SK-N-SH treated with all-trans-retinoic acid at 6 μM for 48 hours (cell line): ENCODE measurements around the gene ARF1.

Source experiments
- ATAC-seq: fragments of 200-7000 bp; cut with Tn5 transposase; 3 replicates; pipeline ENCODE4 v1.9.1; 2020; ENCODE audit warnings: mild to moderate bottlenecking, moderate library complexity
- ARNTL ChIP-seq: fragments of 450-650 bp; formaldehyde crosslinking; IDR thresholded peaks from 2 replicates; pipeline ENCODE4 v1.5.0; 2020; ENCODE audit warnings: low read depth, mild to moderate bottlenecking, moderate library complexity, borderline replicate concordance
- BACH2 ChIP-seq: fragments of 250-450 bp; sonication (Bioruptor Pico); IDR thresholded peaks from 2 replicates; pipeline ENCODE4 v1.9.0; 2021; ENCODE audit warnings: mild to moderate bottlenecking, borderline replicate concordance
- CSDC2 ChIP-seq: fragments of 250-450 bp; sonication (Bioruptor Pico); IDR thresholded peaks from 2 replicates; pipeline ENCODE4 v1.5.0; 2020; ENCODE audit warnings: mild to moderate bottlenecking, moderate library complexity
- GLIS3 ChIP-seq: fragments of 250-450 bp; sonication (Bioruptor Pico); IDR thresholded peaks from 2 replicates; pipeline ENCODE4 v1.5.0; 2020; ENCODE audit warnings: mild to moderate bottlenecking, moderate library complexity
- OSR1 ChIP-seq: fragments of 250-450 bp; sonication (Bioruptor Pico); IDR thresholded peaks from 2 replicates; pipeline ENCODE4 v1.8.0; 2022; ENCODE audit warnings: moderate library complexity, mild to moderate bottlenecking, inconsistent platforms
- PPARA ChIP-seq: fragments of 250-450 bp; sonication (Bioruptor Pico); IDR thresholded peaks from 2 replicates; pipeline ENCODE4 v1.5.0; 2020; ENCODE audit warnings: mild to moderate bottlenecking, borderline replicate concordance
- RARB ChIP-seq: fragments of 250-450 bp; sonication (Bioruptor Pico); IDR thresholded peaks from 2 replicates; pipeline ENCODE4 v1.8.0; 2021; ENCODE audit warnings: mild to moderate bottlenecking, moderate library complexity
- SNAI2 ChIP-seq: fragments of 250-450 bp; sonication (Bioruptor Pico); IDR thresholded peaks from 2 replicates; pipeline ENCODE4 v1.5.0; 2020; ENCODE audit warnings: mild to moderate bottlenecking, moderate library complexity
- TCF4 ChIP-seq: fragments of 250-450 bp; sonication (Bioruptor Pico); IDR thresholded peaks from 2 replicates; pipeline ENCODE4 v1.8.0; 2021; ENCODE audit warnings: mild to moderate bottlenecking, moderate library complexity, borderline replicate concordance
- TOX ChIP-seq: fragments of 250-450 bp; sonication (Bioruptor Pico); IDR thresholded peaks from 2 replicates; pipeline ENCODE4 v1.8.0; 2021; ENCODE audit warnings: mild to moderate bottlenecking, moderate library complexity, borderline replicate concordance
- ZC3H10 ChIP-seq: fragments of 250-450 bp; sonication (Bioruptor Pico); IDR thresholded peaks from 2 replicates; pipeline ENCODE4 v1.5.1; 2021; ENCODE audit warnings: mild to moderate bottlenecking, moderate library complexity
- ZNF565 ChIP-seq: fragments of 450-650 bp; formaldehyde crosslinking; conservative IDR thresholded peaks from 2 replicates; pipeline ENCODE4 v1.5.0; 2020; ENCODE audit warnings: low read depth, mild to moderate bottlenecking, moderate library complexity
- TF ChIP-seq, protein P1 (sequence below): fragments of 250-450 bp; sonication (Bioruptor Pico); IDR thresholded peaks from 2 replicates; pipeline ENCODE4 v1.8.0; 2021; ENCODE audit warnings: low read depth, mild to moderate bottlenecking, moderate library complexity, borderline replicate concordance
- TF ChIP-seq, protein P2 (sequence below): fragments of 250-450 bp; sonication (Bioruptor Pico); IDR thresholded peaks from 2 replicates; pipeline ENCODE4 v1.8.0; 2020; ENCODE audit warnings: mild to moderate bottlenecking, moderate library complexity, borderline replicate concordance
- TF ChIP-seq, protein P3 (sequence below): fragments of 250-450 bp; sonication (Bioruptor Pico); IDR thresholded peaks from 2 replicates; pipeline ENCODE4 v1.5.1; 2020; ENCODE audit warnings: low read depth, mild to moderate bottlenecking, moderate library complexity

The ARF1 gene

DNA sequence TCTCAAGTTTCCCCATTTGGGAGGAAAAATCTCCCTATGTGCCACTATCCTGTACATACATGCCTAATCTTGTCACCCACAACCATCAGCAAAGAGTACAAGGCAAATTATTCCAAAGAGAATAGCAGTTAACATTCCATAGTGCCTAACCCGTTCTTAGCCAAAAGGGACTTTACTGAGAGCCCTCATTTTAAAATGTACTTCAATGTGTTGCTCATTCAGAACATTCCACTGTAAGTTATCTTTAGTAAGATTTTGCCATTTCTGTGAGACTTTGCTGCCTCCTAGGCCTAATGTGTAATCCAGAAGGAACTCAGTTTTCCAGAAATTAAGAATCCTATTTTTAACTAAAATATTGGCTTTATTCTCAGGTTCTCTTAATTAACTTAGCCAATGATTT is 37.8 kb downstream of the ARF1 start:
- TF ChIP-seq TCF4 (no peak), GLIS3 (CRISPR knock-in tag) (no peak), SNAI2 (CRISPR knock-in tag) (no peak)
- TF ChIP-seq, protein P1, sequence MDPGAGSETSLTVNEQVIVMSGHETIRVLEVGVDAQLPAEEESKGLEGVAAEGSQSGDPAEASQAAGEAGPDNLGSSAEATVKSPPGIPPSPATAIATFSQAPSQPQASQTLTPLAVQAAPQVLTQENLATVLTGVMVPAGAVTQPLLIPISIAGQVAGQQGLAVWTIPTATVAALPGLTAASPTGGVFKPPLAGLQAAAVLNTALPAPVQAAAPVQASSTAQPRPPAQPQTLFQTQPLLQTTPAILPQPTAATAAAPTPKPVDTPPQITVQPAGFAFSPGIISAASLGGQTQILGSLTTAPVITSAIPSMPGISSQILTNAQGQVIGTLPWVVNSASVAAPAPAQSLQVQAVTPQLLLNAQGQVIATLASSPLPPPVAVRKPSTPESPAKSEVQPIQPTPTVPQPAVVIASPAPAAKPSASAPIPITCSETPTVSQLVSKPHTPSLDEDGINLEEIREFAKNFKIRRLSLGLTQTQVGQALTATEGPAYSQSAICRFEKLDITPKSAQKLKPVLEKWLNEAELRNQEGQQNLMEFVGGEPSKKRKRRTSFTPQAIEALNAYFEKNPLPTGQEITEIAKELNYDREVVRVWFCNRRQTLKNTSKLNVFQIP (CRISPR knock-in tag) = no peak
- TF ChIP-seq, protein P2, sequence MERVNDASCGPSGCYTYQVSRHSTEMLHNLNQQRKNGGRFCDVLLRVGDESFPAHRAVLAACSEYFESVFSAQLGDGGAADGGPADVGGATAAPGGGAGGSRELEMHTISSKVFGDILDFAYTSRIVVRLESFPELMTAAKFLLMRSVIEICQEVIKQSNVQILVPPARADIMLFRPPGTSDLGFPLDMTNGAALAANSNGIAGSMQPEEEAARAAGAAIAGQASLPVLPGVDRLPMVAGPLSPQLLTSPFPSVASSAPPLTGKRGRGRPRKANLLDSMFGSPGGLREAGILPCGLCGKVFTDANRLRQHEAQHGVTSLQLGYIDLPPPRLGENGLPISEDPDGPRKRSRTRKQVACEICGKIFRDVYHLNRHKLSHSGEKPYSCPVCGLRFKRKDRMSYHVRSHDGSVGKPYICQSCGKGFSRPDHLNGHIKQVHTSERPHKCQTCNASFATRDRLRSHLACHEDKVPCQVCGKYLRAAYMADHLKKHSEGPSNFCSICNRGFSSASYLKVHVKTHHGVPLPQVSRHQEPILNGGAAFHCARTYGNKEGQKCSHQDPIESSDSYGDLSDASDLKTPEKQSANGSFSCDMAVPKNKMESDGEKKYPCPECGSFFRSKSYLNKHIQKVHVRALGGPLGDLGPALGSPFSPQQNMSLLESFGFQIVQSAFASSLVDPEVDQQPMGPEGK (CRISPR knock-in tag) = no peak
- TF ChIP-seq, all 23 proteins: peak for 0
- ATAC-seq = no peak

DNA sequence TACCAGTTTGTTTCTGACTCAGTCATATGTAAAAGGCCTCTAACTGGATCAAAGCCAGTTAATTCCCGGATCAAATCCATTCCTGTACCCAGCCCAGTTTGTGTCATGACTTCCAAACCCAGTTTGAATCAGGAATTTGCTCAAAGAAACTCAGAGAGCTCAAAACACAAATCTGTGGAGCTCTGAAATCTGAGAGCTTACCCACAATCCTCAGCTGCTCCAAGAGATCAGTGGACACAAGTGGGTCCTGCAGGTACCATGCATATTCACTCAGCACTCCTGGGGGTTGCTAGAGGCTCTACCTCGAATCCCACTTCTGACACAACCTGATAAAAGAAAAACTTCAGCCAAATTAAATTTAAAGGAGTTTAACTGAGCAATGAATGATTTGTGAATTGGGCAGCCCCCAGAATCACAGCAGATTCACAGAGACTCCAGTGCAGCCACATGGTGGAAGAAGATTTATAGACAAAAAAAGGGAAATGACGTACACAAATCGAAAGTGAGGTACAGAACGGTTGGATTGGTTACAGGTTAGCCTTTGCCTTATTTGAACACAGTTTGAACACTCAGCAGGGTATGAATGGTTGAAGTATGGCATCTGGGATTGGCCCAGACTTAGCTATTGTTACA is 38.5 kb downstream of the ARF1 start:
- ATAC-seq = no peak
- TF ChIP-seq OSR1 (CRISPR knock-in tag) (no peak), TCF4 (no peak), ARNTL (CRISPR knock-in tag) (no peak), RARB (CRISPR knock-in tag) (no peak), ZNF565 (CRISPR knock-in tag) (no peak), TOX (CRISPR knock-in tag) (no peak)
- TF ChIP-seq, all 23 proteins: peak for 0

DNA sequence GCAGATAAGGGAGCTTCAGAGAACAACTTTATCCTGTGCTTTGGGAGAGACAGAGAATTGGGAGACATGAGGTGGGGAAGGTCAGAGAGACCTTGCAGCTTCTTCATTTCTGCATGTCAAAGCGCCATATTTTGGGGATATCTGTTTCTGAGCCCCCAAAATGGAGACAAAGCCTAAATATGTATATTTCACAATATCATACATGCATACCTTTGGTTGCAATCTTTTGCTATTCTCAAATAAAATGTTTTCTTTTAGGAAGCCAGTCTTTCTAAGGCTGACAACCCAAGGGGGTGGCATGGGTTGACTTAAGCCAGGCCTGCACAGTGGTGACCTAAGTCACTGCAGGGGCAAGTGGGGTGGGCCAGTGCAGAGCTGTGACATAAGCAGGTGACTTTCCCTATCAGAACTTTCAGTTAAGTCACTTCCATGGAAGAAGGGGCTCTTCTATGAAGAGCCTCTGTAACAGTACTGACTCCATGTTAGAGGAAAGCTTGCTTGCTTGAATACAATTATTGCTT is 40.5 kb downstream of the ARF1 start:
- ATAC-seq = no peak
- TF ChIP-seq, protein P3, sequence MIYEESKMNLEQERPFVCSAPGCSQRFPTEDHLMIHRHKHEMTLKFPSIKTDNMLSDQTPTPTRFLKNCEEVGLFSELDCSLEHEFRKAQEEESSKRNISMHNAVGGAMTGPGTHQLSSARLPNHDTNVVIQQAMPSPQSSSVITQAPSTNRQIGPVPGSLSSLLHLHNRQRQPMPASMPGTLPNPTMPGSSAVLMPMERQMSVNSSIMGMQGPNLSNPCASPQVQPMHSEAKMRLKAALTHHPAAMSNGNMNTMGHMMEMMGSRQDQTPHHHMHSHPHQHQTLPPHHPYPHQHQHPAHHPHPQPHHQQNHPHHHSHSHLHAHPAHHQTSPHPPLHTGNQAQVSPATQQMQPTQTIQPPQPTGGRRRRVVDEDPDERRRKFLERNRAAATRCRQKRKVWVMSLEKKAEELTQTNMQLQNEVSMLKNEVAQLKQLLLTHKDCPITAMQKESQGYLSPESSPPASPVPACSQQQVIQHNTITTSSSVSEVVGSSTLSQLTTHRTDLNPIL = no peak
- TF ChIP-seq ZC3H10 (CRISPR knock-in tag) (no peak), OSR1 (CRISPR knock-in tag) (no peak)
- TF ChIP-seq, protein P2 (CRISPR knock-in tag) = no peak

DNA sequence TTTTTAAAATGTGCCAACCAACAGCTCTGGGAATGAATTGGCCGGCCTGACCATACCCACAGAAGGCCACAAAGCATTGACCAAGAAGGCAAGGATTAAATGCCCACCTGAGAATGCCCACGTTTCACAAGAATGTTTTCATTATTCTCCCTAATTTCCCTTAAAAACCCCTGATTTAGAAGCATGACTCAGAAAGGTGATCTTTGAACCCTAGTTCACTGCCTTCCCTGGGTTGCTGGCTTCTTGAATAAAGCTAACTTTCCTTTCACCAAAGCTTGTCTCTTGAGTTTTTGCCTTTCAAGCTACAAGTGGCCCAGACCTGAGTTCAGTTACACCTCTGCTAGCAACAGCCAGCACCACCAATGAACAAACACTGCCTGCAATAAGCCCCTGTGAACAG is 41.0 kb downstream of the ARF1 start:
- TF ChIP-seq, protein P3 = no peak
- TF ChIP-seq BACH2 (CRISPR knock-in tag) (no peak), ZNF565 (CRISPR knock-in tag) (no peak), PPARA (CRISPR knock-in tag) (no peak), ARNTL (CRISPR knock-in tag) (no peak), TCF4 (no peak), CSDC2 (CRISPR knock-in tag) (no peak)
- TF ChIP-seq, protein P2 (CRISPR knock-in tag) = no peak
- TF ChIP-seq, protein P1 (CRISPR knock-in tag) = no peak
- no peak for ATAC-seq
